PC-9 (cell line): Measurements from ENCODE around the gene RCE1. TPM values are rescaled to one million over a fixed set of nuclear protein-coding genes. Genes with fewer than 3 reads are reported as not detected.

ENCODE experiments used
- BruUV-seq: library from RNA; stranded (reverse); fragments of 400-500 nt; replicated peaks from 2 replicates; lab custom pipeline; 2021; lab: Mats Ljungman, UMichigan
- CTCF ChIA-PET: fragments of 300-600 bp; sonication (Branson Sonifier 250); formaldehyde crosslinking; loops from one replicate; lab custom pipeline; 2022; ENCODE audit warnings: antibody characterized with exemption; lab: Charles Lee
- POLR2A ChIA-PET: fragments of 300-600 bp; sonication (Branson Sonifier 250); formaldehyde crosslinking; loops from one replicate; lab custom pipeline; 2022; ENCODE audit warnings: antibody characterized with exemption; ENCODE audit not compliant: unreplicated experiment; lab: Charles Lee
- DNase-seq, 2 experiments: peaks; one replicate each; pipeline versions ENCODE4 v3.0.0 to v3.0.0-alpha.2; 2015 to 2022; ENCODE audit warnings: mixed read lengths in 1 of 2
- H2AFZ ChIP-seq: fragments of 200-600 bp; sonication (generic); 2 replicates; pipeline ENCODE4 v1.8.1; 2017; ENCODE audit warnings: antibody characterized with exemption
- H3F3A ChIP-seq: fragments of 200-600 bp; sonication (generic); 2 replicates; pipeline ENCODE4 v1.8.1; 2017; ENCODE audit warnings: antibody characterized with exemption, mild to moderate bottlenecking, low read depth; ENCODE audit not compliant: insufficient read depth
- H3K27ac ChIP-seq: fragments of 200-600 bp; sonication (generic); 2 replicates; pipeline ENCODE4 v1.6.1; 2016; ENCODE audit warnings: mixed run types
- H3K27me3 ChIP-seq: fragments of 200-600 bp; sonication (generic); 2 replicates; pipeline ENCODE4 v1.6.1; 2016; ENCODE audit warnings: low read depth, mixed run types; ENCODE audit not compliant: insufficient read depth
- H3K36me3 ChIP-seq: fragments of 200-600 bp; sonication (generic); 2 replicates; pipeline ENCODE4 v1.6.1; 2016; ENCODE audit warnings: low read depth, mixed run types
- H3K4me1 ChIP-seq: fragments of 200-600 bp; sonication (generic); replicated peaks from 2 replicates; pipeline ENCODE4 v1.6.1; 2016; ENCODE audit warnings: mixed run types; ENCODE audit not compliant: insufficient read depth
- H3K4me2 ChIP-seq: fragments of 200-600 bp; sonication (generic); 2 replicates; pipeline ENCODE4 v1.6.1; 2017; ENCODE audit warnings: mixed run types
- H3K4me3 ChIP-seq: fragments of 200-600 bp; sonication (generic); 2 replicates; pipeline ENCODE4 v1.6.1; 2016; ENCODE audit warnings: mixed run types
- H3K79me2 ChIP-seq: fragments of 200-600 bp; sonication (generic); 2 replicates; pipeline ENCODE4 v1.6.1; 2017; ENCODE audit warnings: low read depth, mixed run types
- H3K9me2 ChIP-seq: fragments of 200-600 bp; sonication (generic); 2 replicates; pipeline ENCODE4 v1.8.1; 2017; ENCODE audit warnings: mild to moderate bottlenecking; ENCODE audit not compliant: insufficient read depth
- H3K9me3 ChIP-seq: fragments of 200-600 bp; sonication (generic); 2 replicates; pipeline ENCODE4 v1.8.1; 2016; ENCODE audit warnings: low read depth; ENCODE audit not compliant: insufficient read depth
- H4K20me1 ChIP-seq: fragments of 200-600 bp; sonication (generic); 2 replicates; pipeline ENCODE4 v1.8.1; 2017; ENCODE audit not compliant: insufficient read depth
- EZH2 ChIP-seq: fragments of 200-600 bp; sonication (generic); IDR thresholded peaks from 2 replicates; pipeline ENCODE4 v1.8.0; 2017; ENCODE audit warnings: antibody characterized with exemption, low read depth
- intact Hi-C: fragments of 100-400 bp; cut with micrococcal nuclease; formaldehyde crosslinking; loops from one replicate; pipeline ENCODE4 v1.10.0; 2022; ENCODE audit not compliant: unreplicated experiment
- total RNA-seq: library from RNA; stranded (reverse); gene quantifications from 2 replicates; pipeline ENCODE4 v1.2.3, GENCODE V29; 2021
- TF ChIP-seq, protein P1 (sequence below): fragments of 200-600 bp; sonication (generic); conservative IDR thresholded peaks from 2 replicates; pipeline ENCODE4 v1.6.1; 2017; ENCODE audit warnings: mixed run types, antibody characterized with exemption, mild to moderate bottlenecking, moderate library complexity

Gene RCE1
- total RNA-seq, 1 experiment from 2014 or later: 42.9 TPM

DNA sequence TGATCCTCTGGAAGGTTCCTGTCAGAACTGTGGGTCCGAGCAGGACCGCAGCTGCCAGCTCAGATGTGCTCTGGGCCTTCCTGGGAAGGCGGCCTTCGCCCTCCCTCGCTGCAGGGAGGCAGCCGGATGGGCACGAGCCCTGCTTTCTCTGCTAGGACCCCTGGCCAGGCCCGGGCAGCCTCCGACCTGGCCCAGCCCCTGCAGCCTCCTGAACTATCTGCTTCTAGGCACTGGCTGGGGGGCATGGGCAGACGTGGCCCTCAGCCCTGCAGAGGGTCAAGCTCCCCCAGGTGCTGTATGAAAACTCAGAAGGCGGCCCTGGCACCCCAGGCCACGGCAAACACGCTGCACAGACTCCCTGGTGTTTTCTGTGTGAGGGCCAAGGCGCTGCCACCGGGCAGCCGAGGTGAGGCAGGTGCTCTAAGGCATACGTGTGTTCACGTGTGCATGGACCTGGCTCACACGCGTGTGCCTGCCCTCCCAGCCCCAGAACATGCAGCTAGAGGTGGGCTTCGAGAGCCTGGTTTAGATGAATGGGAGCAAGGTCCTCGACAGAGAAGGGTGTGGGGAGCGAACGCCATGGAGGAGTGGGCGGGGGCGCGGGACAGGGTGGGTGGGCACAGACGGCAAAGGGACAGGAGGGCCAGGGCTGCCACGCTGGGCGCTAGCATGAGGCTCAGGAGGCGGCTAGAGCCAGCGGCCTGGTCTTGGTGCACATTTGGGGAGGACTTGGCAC, 18.0 kb downstream of the RCE1 start:
- Histone ChIP-seq H3K4me2 (no peak overlapping the region), H3K4me3 (no peak overlapping the region), H3F3A (peaks cover 9% of the 10 kb centered on the region; the same call in 1 of the 2 replicates), H3K4me1 (0 out of 2 replicates have a peak, but pooled peaks cover 3% of the 10 kb centered on the region), H4K20me1 (no peaks in the 10 kb centered on the region), H3K36me3 (no peaks in the 10 kb centered on the region), H2AFZ (no peak overlapping the region), H3K79me2 (0 out of 2 replicates have a peak, but pooled peaks cover 5% of the 10 kb centered on the region), H3K9me3 (no peaks in the 10 kb centered on the region), H3K9me2 (no peaks in the 10 kb centered on the region), H3K27ac (no peak overlapping the region), H3K27me3 (no peaks in the 10 kb centered on the region)
- no peak for TF ChIP-seq EZH2
- no peak for DNase-seq
- intact Hi-C loops: no loop called here
- POLR2A ChIA-PET: no interaction called here
- CTCF ChIA-PET: no interaction called here
- no TSS peak for BruUV-seq

DNA sequence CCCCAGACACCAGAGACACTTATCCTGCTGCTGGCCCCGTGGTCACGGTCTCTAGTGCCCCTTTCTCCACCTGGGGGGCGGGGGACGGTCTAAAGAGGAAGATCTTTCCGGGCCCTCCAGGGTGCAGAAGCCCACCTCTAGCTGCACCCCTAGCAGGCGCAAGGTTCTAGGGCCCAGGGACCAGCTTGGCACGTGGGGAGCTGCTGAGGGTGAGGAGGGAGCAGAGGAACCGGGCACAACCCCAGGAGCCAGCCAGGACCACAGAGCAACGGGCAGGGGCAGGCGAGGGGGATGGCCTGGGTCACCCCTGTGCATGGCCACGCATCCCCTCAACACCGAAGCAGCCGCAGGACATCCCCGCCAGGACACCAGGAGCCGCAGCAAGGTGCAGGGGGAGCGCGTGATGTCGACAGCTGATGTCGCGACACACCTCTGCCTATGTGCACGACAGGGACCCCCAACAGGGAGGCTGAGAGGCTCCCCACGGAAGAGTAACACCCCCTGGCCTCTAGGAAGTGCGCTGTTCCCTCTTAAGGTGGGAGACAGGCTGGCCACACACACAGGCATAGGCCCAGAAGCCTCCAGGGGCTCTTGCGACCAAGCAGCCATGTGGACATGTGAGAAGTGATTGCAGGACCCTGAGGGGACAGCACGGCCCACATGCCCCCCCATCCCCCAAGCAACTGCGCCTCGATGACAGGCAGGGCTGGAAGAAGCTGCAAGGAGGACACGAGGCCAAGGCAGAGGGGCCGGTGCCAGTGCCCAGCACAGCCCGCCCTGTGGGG, 18.7 kb downstream of the RCE1 start:
- Histone ChIP-seq H3K4me3 (no peak overlapping the region), H2AFZ (no peak overlapping the region), H3K9me2 (no peaks in the 10 kb centered on the region), H3K27me3 (no peaks in the 10 kb centered on the region), H3K27ac (no peak overlapping the region), H3F3A (peaks cover 6% of the 10 kb centered on the region; the same call in 1 of the 2 replicates), H3K4me2 (no peak overlapping the region), H4K20me1 (no peaks in the 10 kb centered on the region), H3K36me3 (no peaks in the 10 kb centered on the region), H3K79me2 (0 out of 2 replicates have a peak, but pooled peaks cover 5% of the 10 kb centered on the region), H3K9me3 (no peaks in the 10 kb centered on the region), H3K4me1 (0 out of 2 replicates have a peak, but pooled peaks cover 3% of the 10 kb centered on the region)
- DNase-seq: no peak
- POLR2A ChIA-PET: no interaction called here
- TF ChIP-seq, protein P1, sequence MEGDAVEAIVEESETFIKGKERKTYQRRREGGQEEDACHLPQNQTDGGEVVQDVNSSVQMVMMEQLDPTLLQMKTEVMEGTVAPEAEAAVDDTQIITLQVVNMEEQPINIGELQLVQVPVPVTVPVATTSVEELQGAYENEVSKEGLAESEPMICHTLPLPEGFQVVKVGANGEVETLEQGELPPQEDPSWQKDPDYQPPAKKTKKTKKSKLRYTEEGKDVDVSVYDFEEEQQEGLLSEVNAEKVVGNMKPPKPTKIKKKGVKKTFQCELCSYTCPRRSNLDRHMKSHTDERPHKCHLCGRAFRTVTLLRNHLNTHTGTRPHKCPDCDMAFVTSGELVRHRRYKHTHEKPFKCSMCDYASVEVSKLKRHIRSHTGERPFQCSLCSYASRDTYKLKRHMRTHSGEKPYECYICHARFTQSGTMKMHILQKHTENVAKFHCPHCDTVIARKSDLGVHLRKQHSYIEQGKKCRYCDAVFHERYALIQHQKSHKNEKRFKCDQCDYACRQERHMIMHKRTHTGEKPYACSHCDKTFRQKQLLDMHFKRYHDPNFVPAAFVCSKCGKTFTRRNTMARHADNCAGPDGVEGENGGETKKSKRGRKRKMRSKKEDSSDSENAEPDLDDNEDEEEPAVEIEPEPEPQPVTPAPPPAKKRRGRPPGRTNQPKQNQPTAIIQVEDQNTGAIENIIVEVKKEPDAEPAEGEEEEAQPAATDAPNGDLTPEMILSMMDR: no peak
- no peak for TF ChIP-seq EZH2
- no TSS peak for BruUV-seq
- intact Hi-C loops: no loop called here
- CTCF ChIA-PET: no interaction called here

DNA sequence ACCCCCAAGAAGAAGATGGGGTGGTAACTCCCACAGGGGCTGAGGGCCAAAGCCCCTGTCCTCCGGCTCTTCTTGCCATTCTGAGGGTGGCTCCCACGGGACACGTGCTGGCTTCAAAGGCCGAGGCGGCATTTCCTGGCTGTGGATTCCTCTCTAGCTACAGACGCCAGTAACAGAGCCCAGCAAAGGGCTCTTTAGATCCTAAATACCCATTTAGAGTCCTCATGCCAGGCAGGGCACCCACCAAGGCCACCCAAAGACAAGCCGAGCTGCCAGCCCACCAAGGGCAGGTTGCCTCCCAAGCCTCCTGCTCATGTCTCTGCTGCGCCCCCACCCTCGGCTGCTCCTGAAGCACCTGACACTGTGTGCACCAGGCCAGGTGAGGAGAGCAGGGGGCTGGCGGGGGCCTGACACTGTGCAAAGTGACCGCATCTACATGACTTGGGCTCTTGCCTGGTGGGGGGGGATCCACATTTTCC, 19.4 kb downstream of the RCE1 start:
- intact Hi-C loops: no loop called here
- TF ChIP-seq EZH2: no peak
- TF ChIP-seq, protein P1: no peak
- Histone ChIP-seq H3F3A (peaks cover 4% of the 10 kb centered on the region; the same call in 1 of the 2 replicates), H3K36me3 (no peaks in the 10 kb centered on the region), H2AFZ (no peak overlapping the region), H3K4me2 (no peak overlapping the region), H3K4me1 (0 out of 2 replicates have a peak, but pooled peaks cover 2% of the 10 kb centered on the region), H3K79me2 (0 out of 2 replicates have a peak, but pooled peaks cover 2% of the 10 kb centered on the region), H3K4me3 (no peak overlapping the region), H4K20me1 (no peaks in the 10 kb centered on the region), H3K9me3 (no peaks in the 10 kb centered on the region), H3K27me3 (no peaks in the 10 kb centered on the region), H3K27ac (no peak overlapping the region), H3K9me2 (no peaks in the 10 kb centered on the region)
- no peak for DNase-seq
- ChIA-PET POLR2A (no interaction called here), CTCF (no interaction called here)
- no TSS peak for BruUV-seq
